ENCODE data around the gene MT4.
A peak's percentile ranks its signal among the peaks of the same experiment; 100 is the strongest.

Gene MT4

GRCh38 chr16:56564793-56565477 is at the start of gene MT4:
Gene MT4, plus strand, starts transcription at chr16:56565073. Its CDS starts 56 bp downstream, at chr16:56565129.
- no peak for DNase-seq

- DNase-seq, result no peak
Measured at GRCh38 chr16:56515665-56516064, 49.2 kb upstream of the MT4 start.

GRCh38 chr16:56517206-56517605 is 47.7 kb upstream of the MT4 start:
- DNase-seq, result no peak

- no peak for DNase-seq
Measured at GRCh38 chr16:56518425-56518824, 46.4 kb upstream of the MT4 start.

- DNase-seq, result peak; percentile 66
Measured at GRCh38 chr16:56519459-56520250, 45.2 kb upstream of the MT4 start, which contains the start of gene BBS2. Gene BBS2, minus strand, starts transcription at chr16:56520024. Its CDS starts 162 bp downstream, at chr16:56519862.

GRCh38 chr16:56520251-56520577 is 44.7 kb upstream of the MT4 start:
- no peak for DNase-seq

- no peak for DNase-seq
Measured at GRCh38 chr16:56525236-56525635, 39.6 kb upstream of the MT4 start.

- no peak for DNase-seq
Measured at GRCh38 chr16:56530872-56531271, 34.0 kb upstream of the MT4 start.

GRCh38 chr16:56532714-56533113 is 32.2 kb upstream of the MT4 start:
- no peak for DNase-seq

- no peak for DNase-seq
Measured at GRCh38 chr16:56534847-56535383, 30.0 kb upstream of the MT4 start.

GRCh38 chr16:56538331-56538730 is 26.5 kb upstream of the MT4 start:
- DNase-seq, result no peak

- DNase-seq, result no peak
Measured at GRCh38 chr16:56539656-56540055, 25.2 kb upstream of the MT4 start.

GRCh38 chr16:56542039-56542438 is 22.8 kb upstream of the MT4 start:
- DNase-seq, result no peak

- DNase-seq, result no peak
Measured at GRCh38 chr16:56547120-56547948, 17.5 kb upstream of the MT4 start.

GRCh38 chr16:56547949-56548567 is 16.8 kb upstream of the MT4 start:
- DNase-seq, result no peak

GRCh38 chr16:56549161-56549560 is 15.7 kb upstream of the MT4 start:
- no peak for DNase-seq

- DNase-seq, result no peak
Measured at GRCh38 chr16:56549744-56550385, 15.0 kb upstream of the MT4 start.

- DNase-seq, result no peak
Measured at GRCh38 chr16:56551796-56552738, 12.8 kb upstream of the MT4 start.

GRCh38 chr16:56554441-56554840 is 10.4 kb upstream of the MT4 start:
- DNase-seq, result no peak

- peak; percentile 48 for DNase-seq
Measured at GRCh38 chr16:56558024-56558747, 6.7 kb upstream of the MT4 start.

Measured in T1000 (cell line).